H1 (cell line): Measurements from ENCODE around the gene SCD. TPM values are rescaled to one million over a fixed set of nuclear protein-coding genes. Genes with fewer than 3 reads are reported as not detected.

Source experiments
- MAFK ChIP-seq: IDR thresholded peaks from 2 replicates; pipeline ENCODE4 v1.6.1; 2012; ENCODE audit warnings: low read depth, mild to moderate bottlenecking, improper control_type of control experiment, low read length
- YY1 ChIP-seq: IDR thresholded peaks from 2 replicates; pipeline ENCODE4 v1.6.1; 2011; ENCODE audit warnings: low read depth, mild to moderate bottlenecking, low read length
- polyA plus RNA-seq, 7 experiments: library from polyadenylated mRNA; depleted of rRNA in 3 of 7; stranded (reverse) in 5 of 7; unstranded in 2 of 7; fragments of >200 nt in 5 of 7; fragments of 200-250 nt in 2 of 7; gene quantifications; 1 replicate in 5 of 7; 2 replicates in 1 of 7; 4 replicates in 1 of 7; pipeline versions ENCODE4 v1.2.1 to v1.2.3, GENCODE V29; 2011 to 2013; ENCODE audit warnings: missing spikeins in 2 of 7, mixed read lengths in 2 of 7
- total RNA-seq: library from RNA; stranded (reverse); fragmentation: NEBNext Ultra II Directional; extraction: Animal tissue kit (Norgen Biotek cat#: 25700); gene quantifications from 2 replicates; pipeline ENCODE4 v1.2.1, GENCODE V29; 2021

SCD gene
- total and polyA plus RNA-seq, 2 of the 8 experiments (the other 6 are each of a cell fraction or from before 2014, with no cell fraction given): 397 to 621 TPM

DNA sequence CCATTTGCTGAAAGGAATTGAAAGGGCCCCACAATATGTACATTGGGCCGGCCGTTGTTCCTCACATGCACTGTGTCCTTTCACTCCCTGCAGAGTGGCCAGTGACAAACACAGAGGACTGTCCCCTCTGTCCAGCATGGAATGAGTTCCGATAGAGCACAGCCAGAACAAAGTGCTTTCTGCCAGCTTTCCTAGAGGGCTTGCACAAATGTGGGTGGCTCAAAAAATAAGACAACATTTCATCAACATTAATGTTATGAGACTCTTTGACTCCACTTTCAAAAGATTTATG is 19.4 kb upstream of the SCD start (continued):
- no peak for TF ChIP-seq YY1
- TF ChIP-seq MAFK: no peak
